AG09309 (cell line): ENCODE measurements around the gene HIVEP3.

ENCODE experiments used
- DNase-seq: peaks from one replicate; pipeline ENCODE4 v3.0.0-alpha.2; 2010; ENCODE audit warnings: low read depth
- H3K4me3 ChIP-seq: 2 replicates; pipeline ENCODE4 v1.5.1; 2011; ENCODE audit warnings: mild to moderate bottlenecking, low read depth, low read length, moderate library complexity; ENCODE audit not compliant: control insufficient read depth
- CTCF ChIP-seq: IDR thresholded peaks from 2 replicates; pipeline ENCODE4 v1.5.1; 2011; ENCODE audit warnings: mild to moderate bottlenecking, low read depth, low read length, inconsistent platforms; ENCODE audit not compliant: insufficient read depth, control insufficient read depth; ENCODE audit errors: missing control alignments

HIVEP3 gene

GRCh38 chr1:41509270-41509671 is 409.5 kb downstream of the HIVEP3 start:
- H3K4me3 ChIP-seq, result no peak overlapping the region
- DNase-seq, result no peak
- no peak for TF ChIP-seq CTCF

DNA sequence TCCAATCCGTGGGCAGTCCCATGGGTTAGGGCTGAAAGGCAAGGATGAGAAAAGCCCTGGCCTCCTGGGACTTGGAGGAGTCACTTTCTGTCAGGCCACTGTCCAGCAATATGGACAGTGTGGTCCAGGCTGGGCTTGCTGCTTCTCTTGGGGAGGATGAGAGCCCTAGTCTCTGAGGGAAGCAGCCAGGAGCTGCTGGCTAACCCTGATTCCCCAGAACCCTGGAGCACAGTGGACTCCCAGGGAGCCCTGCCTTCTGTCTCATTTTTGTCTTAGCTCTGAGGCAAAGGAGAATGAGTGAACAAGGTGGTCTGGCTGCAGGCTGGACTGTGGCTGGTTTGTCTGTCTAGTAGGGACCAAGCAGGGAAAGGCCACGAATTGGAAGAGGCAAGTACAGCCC is 410.4 kb downstream of the HIVEP3 start:
- no peak overlapping the region for H3K4me3 ChIP-seq
- DNase-seq, result no peak
- TF ChIP-seq CTCF, result no peak

GRCh38 chr1:41507836-41508235 is 410.9 kb downstream of the HIVEP3 start:
- H3K4me3 ChIP-seq, result no peak overlapping the region
- no peak for TF ChIP-seq CTCF
- DNase-seq, result no peak

- no peak overlapping the region for H3K4me3 ChIP-seq
- no peak for TF ChIP-seq CTCF
- DNase-seq, result no peak
Measured at GRCh38 chr1:41507110-41507720, 411.5 kb downstream of the HIVEP3 start.

DNA sequence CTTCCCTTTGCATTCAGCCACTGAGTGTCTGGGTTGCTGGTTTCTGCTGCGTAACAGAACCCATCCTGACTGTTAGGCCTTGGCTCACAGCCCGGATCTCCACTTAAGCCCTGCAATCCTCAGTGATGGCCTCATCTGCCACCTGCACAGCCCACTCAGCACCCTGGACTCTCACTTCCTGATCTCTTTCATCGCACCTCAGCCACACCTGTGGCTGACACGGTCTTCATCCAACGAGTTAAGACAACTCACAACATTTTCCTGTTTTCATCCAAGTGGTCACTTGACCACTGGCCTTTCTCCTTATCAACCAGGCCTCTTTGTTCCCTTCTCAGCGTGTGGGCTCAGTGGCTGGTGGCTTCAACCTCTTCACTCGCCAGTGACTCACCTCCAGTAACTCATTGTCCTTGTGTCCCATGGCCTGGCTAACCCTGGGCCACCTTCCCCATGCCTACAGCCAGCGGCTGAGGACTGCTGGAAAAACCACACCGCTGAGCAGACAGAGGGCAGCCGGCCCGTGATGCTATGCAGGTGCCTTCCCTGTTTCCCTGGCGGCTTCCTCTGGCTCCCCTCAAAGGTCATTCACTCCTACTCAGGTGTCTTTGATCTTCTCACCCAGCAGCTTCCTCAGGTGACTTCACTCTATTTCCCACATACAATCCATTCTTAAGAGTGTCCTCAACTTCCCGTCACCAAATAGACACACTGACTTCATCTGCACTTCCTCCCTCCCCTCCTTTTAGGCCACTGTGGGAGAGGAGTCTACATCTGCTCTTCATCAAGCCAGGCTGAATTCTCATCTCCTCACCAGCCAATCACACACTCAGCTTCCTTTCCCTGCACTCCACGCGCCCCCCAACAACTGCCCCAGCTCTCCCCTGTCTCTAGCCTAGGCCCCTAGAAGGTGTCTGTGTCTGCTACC is 414.3 kb downstream of the HIVEP3 start:
- no peak overlapping the region for H3K4me3 ChIP-seq
- DNase-seq, result no peak
- no peak for TF ChIP-seq CTCF

DNA sequence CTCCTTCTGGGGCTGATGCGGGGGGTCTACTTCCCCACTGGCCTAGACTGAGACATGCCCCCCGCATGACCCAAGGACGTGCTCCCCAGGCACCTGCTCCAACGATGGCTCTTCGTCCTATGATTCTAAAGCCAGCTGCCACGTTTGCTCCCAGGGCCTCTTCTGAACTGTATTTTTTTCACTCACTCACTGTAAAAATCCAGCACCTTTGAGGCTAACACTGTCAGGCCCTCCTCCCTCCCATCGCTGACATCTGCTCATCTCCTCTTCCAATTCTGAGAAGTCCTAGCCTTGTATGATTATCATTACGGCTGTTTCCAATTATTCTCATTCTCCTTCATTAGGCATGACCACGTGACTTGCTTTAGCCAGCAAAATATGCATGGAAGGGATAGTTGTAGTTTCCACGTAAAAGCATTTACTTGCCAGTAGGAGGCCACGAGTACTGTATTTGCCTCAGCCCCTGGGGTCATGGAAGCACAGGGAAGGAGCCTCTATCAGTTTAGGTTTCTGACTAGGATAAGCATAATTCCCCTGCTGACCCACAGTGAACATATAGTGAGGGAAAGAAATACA is 415.1 kb downstream of the HIVEP3 start:
- TF ChIP-seq CTCF, result no peak
- no peak for DNase-seq
- H3K4me3 ChIP-seq, result no peak overlapping the region
